ENCODE measurements around the gene PLAC1.

DNA sequence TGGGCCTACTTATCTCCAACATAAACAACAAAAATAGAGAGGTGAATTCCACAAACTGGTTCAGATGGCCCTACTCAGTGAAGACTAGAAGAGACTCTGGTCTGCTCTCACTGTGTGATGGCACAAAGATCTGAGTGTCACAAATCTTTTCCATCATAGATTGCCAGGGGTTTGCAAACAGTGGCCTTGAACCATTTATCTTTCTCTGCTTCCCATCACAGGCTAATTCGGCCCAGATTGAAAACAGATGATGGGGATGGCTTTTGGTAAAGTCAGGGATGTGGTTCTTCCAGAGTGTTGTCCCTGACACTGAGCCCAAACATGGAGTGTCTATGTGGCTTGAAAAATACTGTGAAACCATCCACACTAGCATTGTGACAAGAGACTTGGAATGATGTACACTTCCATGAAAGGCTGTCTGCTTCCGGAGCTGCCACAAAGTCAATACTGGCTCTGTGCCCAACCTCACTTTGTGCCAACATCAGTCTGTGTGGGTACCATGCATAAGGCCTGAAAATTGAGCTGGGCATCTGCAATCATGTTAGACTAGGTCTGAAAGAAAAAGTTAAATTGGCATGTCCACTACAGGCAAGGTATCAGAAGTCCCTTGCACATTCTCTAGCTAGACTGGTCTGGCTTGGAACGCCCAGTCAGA lies 25.2 kb upstream of the PLAC1 start:
- TF ChIP-seq, protein P1, sequence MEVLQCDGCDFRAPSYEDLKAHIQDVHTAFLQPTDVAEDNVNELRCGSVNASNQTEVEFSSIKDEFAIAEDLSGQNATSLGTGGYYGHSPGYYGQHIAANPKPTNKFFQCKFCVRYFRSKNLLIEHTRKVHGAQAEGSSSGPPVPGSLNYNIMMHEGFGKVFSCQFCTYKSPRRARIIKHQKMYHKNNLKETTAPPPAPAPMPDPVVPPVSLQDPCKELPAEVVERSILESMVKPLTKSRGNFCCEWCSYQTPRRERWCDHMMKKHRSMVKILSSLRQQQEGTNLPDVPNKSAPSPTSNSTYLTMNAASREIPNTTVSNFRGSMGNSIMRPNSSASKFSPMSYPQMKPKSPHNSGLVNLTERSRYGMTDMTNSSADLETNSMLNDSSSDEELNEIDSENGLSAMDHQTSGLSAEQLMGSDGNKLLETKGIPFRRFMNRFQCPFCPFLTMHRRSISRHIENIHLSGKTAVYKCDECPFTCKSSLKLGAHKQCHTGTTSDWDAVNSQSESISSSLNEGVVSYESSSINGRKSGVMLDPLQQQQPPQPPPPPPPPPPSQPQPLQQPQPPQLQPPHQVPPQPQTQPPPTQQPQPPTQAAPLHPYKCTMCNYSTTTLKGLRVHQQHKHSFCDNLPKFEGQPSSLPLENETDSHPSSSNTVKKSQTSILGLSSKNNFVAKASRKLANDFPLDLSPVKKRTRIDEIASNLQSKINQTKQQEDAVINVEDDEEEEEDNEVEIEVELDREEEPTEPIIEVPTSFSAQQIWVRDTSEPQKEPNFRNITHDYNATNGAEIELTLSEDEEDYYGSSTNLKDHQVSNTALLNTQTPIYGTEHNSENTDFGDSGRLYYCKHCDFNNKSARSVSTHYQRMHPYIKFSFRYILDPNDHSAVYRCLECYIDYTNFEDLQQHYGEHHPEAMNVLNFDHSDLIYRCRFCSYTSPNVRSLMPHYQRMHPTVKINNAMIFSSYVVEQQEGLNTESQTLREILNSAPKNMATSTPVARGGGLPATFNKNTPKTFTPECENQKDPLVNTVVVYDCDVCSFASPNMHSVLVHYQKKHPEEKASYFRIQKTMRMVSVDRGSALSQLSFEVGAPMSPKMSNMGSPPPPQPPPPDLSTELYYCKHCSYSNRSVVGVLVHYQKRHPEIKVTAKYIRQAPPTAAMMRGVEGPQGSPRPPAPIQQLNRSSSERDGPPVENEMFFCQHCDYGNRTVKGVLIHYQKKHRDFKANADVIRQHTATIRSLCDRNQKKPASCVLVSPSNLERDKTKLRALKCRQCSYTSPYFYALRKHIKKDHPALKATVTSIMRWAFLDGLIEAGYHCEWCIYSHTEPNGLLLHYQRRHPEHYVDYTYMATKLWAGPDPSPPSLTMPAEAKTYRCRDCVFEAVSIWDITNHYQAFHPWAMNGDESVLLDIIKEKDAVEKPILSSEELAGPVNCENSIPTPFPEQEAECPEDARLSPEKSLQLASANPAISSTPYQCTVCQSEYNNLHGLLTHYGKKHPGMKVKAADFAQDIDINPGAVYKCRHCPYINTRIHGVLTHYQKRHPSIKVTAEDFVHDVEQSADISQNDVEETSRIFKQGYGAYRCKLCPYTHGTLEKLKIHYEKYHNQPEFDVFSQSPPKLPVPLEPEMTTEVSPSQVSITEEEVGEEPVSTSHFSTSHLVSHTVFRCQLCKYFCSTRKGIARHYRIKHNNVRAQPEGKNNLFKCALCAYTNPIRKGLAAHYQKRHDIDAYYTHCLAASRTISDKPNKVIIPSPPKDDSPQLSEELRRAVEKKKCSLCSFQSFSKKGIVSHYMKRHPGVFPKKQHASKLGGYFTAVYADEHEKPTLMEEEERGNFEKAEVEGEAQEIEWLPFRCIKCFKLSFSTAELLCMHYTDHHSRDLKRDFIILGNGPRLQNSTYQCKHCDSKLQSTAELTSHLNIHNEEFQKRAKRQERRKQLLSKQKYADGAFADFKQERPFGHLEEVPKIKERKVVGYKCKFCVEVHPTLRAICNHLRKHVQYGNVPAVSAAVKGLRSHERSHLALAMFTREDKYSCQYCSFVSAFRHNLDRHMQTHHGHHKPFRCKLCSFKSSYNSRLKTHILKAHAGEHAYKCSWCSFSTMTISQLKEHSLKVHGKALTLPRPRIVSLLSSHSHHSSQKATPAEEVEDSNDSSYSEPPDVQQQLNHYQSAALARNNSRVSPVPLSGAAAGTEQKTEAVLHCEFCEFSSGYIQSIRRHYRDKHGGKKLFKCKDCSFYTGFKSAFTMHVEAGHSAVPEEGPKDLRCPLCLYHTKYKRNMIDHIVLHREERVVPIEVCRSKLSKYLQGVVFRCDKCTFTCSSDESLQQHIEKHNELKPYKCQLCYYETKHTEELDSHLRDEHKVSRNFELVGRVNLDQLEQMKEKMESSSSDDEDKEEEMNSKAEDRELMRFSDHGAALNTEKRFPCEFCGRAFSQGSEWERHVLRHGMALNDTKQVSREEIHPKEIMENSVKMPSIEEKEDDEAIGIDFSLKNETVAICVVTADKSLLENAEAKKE (CRISPR knock-in tag; IDR thresholded peaks at IDR 0.05), result no peak
- TF ChIP-seq POLR2AphosphoS5 (IDR thresholded peaks at IDR 0.05; ENCODE audit: low read depth), result no peak
- no peak for TF ChIP-seq CTCF (conservative IDR thresholded peaks at IDR 0.05; ENCODE audit: low read depth in 2 of 2)
- TF ChIP-seq EZH2phosphoT487 (IDR thresholded peaks at IDR 0.05; ENCODE audit: unreplicated experiment), result no peak
- no peak for TF ChIP-seq JUNB (IDR thresholded peaks at IDR 0.05; ENCODE audit: unreplicated experiment)
- TF ChIP-seq EZH2 (IDR thresholded peaks at IDR 0.05; ENCODE audit: low read depth, unreplicated experiment), result no peak
- TF ChIP-seq REST (IDR thresholded peaks at IDR 0.05; ENCODE audit: unreplicated experiment), result no peak
- TF ChIP-seq STAT1 (IDR thresholded peaks at IDR 0.05; ENCODE audit: unreplicated experiment), result no peak
- TF ChIP-seq ZNF331 (CRISPR knock-in tag; IDR thresholded peaks at IDR 0.05; ENCODE audit: low read depth), result no peak
- TF ChIP-seq CREB1 (CRISPR knock-in tag; IDR thresholded peaks at IDR 0.05; ENCODE audit: low read depth), result no peak
